Subcutaneous abdominal adipose tissue (tissue), 5 donors: ENCODE results near the gene MTOR.
A peak's percentile ranks its signal among the peaks of the same experiment; 100 is the strongest.
"Not testable (repeated sequence)": the region's sequence is repeated elsewhere in the genome, so short reads cannot be mapped to it uniquely, and the experiment has no call there.

Source experiments
- H3K27ac ChIP-seq: one replicate; pipeline ENCODE4 v1.7.0; 2013; ENCODE audit warnings: low read depth, mild to moderate bottlenecking, inconsistent platforms, low read length, moderate library complexity
- H3K27me3 ChIP-seq, 5 donors: one replicate each; pipeline ENCODE4 v1.7.0; 2013; ENCODE audit warnings: low read length in 5 of 5, inconsistent platforms in 1 of 5; ENCODE audit not compliant: control insufficient read depth in 5 of 5, insufficient read depth in 4 of 5
- H3K36me3 ChIP-seq, 5 donors: one replicate each; pipeline ENCODE4 v1.7.0; 2013; ENCODE audit warnings: low read length in 5 of 5; ENCODE audit not compliant: control insufficient read depth in 5 of 5, insufficient read depth in 5 of 5
- H3K4me1 ChIP-seq, 5 donors: one replicate each; pipeline ENCODE4 v1.7.0; 2013; ENCODE audit warnings: low read length in 5 of 5, mild to moderate bottlenecking in 3 of 5, moderate library complexity in 1 of 5; ENCODE audit not compliant: control insufficient read depth in 5 of 5, insufficient read depth in 5 of 5
- H3K4me3 ChIP-seq, 5 donors: one replicate each; pipeline ENCODE4 v1.7.0; 2013; ENCODE audit warnings: low read length in 5 of 5, low read depth in 1 of 5
- H3K9ac ChIP-seq, 5 donors: one replicate each; pipeline ENCODE4 v1.7.0; 2013; ENCODE audit warnings: low read length in 5 of 5, mild to moderate bottlenecking in 4 of 5, moderate library complexity in 3 of 5
- H3K9me3 ChIP-seq, 5 donors: one replicate each; pipeline ENCODE4 v1.7.0; 2013; ENCODE audit warnings: low read length in 5 of 5; ENCODE audit not compliant: control insufficient read depth in 5 of 5
- donor health status: healthy.
- donor health status: healthy.
- donor health status: healthy.
- donor health status: healthy.
- donor health status: healthy.

Gene MTOR

DNA sequence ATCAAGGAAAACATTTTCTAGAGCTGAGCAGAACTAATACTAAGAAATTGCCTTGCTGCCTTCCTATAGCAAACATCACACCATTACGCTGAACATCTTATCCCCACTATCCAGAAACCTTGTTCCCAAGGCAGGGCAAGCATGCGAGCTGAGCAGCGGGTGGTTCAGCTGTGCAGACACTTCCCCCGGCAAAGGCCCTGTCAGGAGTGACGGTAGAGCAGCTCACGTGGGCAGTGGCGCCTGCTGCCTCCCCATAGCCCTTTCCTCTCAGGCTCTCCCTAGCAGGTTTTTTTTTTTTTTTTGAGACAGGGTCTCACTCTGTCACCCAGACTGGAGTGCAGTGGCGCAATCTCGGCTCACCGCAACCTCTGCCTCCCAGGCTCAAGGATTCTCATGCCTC, 86.9 kb downstream of the MTOR start:
- H3K36me3 ChIP-seq = peaks cover 4 to 39% (median 6%) of the 10 kb centered on the region in 5 donors

DNA sequence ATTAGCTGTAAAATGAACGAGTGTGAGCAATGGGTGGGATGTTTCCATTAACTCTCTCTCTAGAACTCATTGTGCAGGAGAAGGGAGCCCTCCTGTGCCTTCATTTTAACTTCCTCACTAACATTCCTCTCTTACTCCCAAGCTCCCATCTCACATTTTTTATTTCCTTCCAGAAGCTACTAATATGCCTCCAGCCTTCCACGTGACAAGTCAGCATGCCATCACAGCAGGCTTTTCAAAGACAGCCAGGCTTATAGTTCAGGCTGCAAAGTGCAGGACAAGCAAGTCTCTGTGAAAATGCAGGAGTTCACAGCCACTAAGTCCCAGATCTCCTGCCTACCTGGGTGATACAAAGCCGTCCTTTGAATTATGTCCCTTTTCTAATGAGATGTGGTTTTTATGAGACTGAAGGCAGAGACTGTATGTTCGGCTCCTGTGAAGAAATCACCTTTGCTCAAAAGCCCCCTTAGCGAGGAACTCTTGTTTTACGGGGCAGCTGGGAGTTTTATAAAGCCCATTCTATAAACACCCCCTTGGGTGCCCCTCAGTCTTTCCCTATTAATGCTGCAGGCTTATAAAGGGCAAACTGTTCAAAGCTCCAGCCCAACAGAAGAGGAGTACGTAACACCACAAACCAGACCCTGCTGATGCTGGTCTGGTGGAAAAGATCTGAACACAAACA, 87.9 kb downstream of the MTOR start:
- Histone ChIP-seq H3K36me3 (peaks cover under 1 to 31% (median 7%) of the 10 kb centered on the region in 5 donors), H3K27ac (no peak overlapping the region), H3K4me1 (peaks cover 0 to 16% (median 5%) of the 10 kb centered on the region in 5 donors), H3K27me3 (no peaks in the 10 kb centered on the region), H3K9me3 (no peaks in the 10 kb centered on the region), H3K9ac (no peak overlapping the region), H3K4me3 (no peak overlapping the region)

More for the DNA sequence above, 86.9 kb downstream of the MTOR start:
- Histone ChIP-seq H3K27ac (no peak overlapping the region), H3K9me3 (no peaks in the 10 kb centered on the region), H3K4me3 (no peak overlapping the region), H3K4me1 (peaks cover 0 to 27% (median 10%) of the 10 kb centered on the region in 5 donors), H3K9ac (no peak overlapping the region), H3K27me3 (no peaks in the 10 kb centered on the region)

DNA sequence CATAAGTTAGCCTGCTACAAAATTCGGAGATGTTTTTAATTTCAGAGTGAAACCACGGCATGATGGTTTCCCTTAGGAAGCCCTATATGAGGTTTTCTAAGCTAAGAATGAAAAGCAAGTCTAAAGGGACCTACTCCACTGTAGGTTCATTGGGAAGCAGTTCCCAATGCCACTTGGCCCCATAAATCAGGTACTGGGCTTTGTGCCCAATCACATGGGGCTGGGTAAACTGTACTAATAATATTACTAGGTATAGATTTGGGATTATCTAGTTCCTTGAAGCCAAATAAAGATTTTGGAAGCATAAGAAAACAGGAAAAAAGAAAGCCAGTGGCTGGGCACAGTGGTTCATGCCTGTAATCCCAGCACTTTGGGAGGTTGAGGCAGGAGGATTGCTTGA, 92.2 kb downstream of the MTOR start:
- no peak overlapping the region for H3K4me3 ChIP-seq
- H3K9ac ChIP-seq = no peak overlapping the region
- no peak overlapping the region for H3K27ac ChIP-seq
- no peaks in the 10 kb centered on the region for H3K9me3 ChIP-seq
- H3K36me3 ChIP-seq = peaks cover 0 to 18% (median 5%) of the 10 kb centered on the region in 5 donors
- H3K4me1 ChIP-seq = no peaks in the 10 kb centered on the region
- no peaks in the 10 kb centered on the region for H3K27me3 ChIP-seq

DNA sequence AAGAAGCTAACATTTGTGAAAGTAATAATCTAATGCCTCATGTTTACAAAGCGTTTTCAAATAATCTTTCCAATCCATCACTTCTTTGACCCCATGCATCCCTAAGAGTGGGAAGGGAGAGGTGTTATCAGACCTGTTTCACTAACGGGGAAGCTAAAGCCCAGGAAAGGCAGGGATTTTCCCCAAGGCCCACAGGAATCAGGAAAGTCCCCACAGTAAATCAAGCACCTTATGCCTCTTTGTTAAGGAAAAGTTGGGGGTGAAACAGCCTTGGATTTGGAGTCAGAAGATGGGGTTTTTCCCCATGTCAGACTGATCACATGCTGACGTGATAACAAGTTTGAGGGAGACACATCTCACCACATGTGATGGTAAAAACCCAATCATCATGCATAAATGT, 93.1 kb downstream of the MTOR start:
- Histone ChIP-seq H3K27ac (no peak overlapping the region), H3K4me1 (no peaks in the 10 kb centered on the region), H3K36me3 (peaks cover 0 to 15% (median 5%) of the 10 kb centered on the region in 5 donors), H3K9me3 (no peaks in the 10 kb centered on the region), H3K27me3 (no peaks in the 10 kb centered on the region), H3K4me3 (no peak overlapping the region), H3K9ac (no peak overlapping the region)

DNA sequence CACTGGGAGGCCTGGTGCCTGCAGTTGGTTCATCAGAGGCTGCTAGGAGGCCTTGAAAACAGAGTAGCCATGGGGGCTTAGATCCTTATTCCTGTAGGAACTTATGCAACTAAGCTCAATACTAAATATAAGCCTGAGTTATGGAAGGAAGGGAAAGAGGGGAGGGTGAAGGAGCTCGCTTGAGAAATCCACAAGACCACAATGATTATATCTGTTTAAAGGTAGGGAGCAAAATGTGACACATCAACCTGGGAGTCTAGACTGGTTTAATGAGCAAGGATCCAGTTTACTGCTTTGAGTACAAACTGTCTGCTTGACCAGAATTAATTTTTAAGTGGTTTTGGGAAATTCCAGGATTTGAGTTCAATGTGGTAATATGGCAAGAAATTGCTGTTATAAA, 93.6 kb downstream of the MTOR start:
- H3K36me3 ChIP-seq = peaks cover 0 to 12% (median 5%) of the 10 kb centered on the region in 5 donors
- no peak overlapping the region for H3K4me3 ChIP-seq
- H3K4me1 ChIP-seq = no peaks in the 10 kb centered on the region
- H3K27ac ChIP-seq = no peak overlapping the region
- no peaks in the 10 kb centered on the region for H3K9me3 ChIP-seq
- H3K27me3 ChIP-seq = no peaks in the 10 kb centered on the region
- H3K9ac ChIP-seq = no peak overlapping the region

DNA sequence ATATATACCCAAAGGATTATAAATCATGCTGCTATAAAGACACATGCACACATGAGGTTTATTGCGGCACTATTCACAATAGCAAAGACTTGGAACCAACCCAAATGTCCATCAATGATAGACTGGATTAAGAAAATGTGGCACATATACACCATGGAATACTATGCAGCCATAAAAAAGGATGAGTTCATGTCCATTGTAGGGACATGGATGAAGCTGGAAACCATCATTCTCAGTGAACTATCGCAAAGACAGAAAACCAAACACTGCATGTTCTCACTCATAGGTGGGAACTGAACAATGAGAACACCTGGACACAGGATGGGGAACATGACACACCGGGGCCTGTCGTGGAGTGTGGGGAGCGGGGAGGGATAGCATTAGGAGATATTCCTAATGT, 95.6 kb downstream of the MTOR start:
- not testable (repeated sequence) for H3K9ac ChIP-seq, H3K9me3 ChIP-seq, H3K4me1 ChIP-seq, H3K27me3 ChIP-seq, H3K4me3 ChIP-seq, H3K27ac ChIP-seq
- H3K36me3 ChIP-seq = peaks cover 0 to 12% (median 5%) of the 10 kb centered on the region in 5 donors

DNA sequence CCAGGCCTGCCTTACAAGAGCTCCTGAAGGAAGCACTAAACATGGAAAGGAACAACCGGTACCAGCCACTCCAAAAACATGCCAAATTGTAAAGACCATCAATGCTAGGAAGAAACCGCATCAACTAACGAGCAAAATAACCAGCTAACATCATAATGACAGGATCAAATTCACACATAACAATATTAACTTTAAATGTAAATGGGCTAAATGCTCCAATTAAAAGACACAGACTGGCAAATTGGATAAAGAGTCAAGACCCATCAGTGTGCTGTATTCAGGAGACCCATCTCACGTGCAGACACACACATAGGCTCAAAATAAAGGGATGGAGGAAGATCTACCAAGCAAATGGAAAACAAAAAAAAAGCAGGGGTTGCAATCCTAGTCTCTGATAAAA, 99.6 kb downstream of the MTOR start:
- H3K27me3 ChIP-seq, H3K4me3 ChIP-seq, H3K9me3 ChIP-seq: not testable (repeated sequence)

DNA sequence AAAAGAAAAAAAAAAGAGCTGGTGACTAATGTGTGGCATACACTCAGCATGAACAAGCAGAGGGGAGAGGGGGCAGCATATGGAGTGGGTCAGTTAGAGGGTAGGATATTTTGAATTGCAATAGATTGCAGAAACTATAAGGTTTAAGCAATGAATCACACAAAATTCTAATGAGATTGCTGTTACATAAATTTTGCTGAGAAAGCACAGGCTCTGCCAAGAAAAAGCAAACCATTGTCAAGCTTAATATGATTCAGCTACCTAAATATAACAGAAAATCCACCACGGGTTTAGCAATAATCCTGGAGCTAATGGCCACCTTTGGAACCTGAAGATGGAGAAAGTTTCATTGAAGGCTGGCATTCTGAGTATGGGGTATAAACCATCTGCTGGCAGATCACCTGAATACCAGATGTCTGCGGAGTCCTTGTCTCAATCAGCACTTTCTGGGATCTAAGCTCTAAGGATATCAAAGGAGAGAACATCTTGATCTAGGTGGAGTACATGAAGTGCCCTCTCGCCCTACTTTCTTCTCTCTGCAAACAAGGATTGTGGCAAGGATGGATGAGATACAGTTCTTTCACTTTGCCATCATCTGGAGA, 103.5 kb downstream of the MTOR start:
- H3K4me3 ChIP-seq = no peak overlapping the region
- peak overlapping the region; percentile 82 for H3K27ac ChIP-seq
- H3K27me3 ChIP-seq = no peaks in the 10 kb centered on the region
- H3K4me1 ChIP-seq = peaks cover 8 to 24% (median 22%) of the 10 kb centered on the region in 5 donors
- H3K36me3 ChIP-seq = peaks cover 12 to 31% (median 22%) of the 10 kb centered on the region in 5 donors
- H3K9ac ChIP-seq = no peak overlapping the region
- no peaks in the 10 kb centered on the region for H3K9me3 ChIP-seq

More for the DNA sequence above, 99.6 kb downstream of the MTOR start:
- not testable (repeated sequence) for H3K9ac ChIP-seq, H3K27ac ChIP-seq
- peaks cover 0 to 16% (median 5%) of the 10 kb centered on the region in 5 donors for H3K36me3 ChIP-seq
- H3K4me1 ChIP-seq = peaks cover 2 to 15% (median 14%) of the 10 kb centered on the region in 5 donors

DNA sequence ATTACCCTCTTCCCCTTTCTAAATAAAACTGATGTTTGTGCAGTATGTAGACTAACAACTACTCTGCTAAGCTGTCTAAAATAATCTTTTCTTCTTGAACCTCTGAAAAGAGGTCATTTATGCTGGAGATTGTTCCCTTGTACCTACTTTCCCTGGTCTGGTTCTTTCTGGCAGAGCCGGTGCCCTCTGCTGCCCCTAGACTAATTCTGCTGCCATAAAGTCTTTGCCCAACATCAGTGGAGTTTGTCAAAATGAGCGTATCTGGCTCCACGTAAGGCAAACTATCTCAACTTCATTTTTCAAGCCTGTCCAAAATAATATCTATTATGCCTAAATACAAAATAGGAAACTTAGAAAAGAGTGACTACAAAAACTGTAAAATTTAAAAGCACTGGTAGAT, 104.1 kb downstream of the MTOR start:
- peak overlapping the region in 4 of 5 donors; percentile 32 to 66 (median 49) for H3K9ac ChIP-seq
- peaks cover 12 to 35% (median 22%) of the 10 kb centered on the region in 5 donors for H3K36me3 ChIP-seq
- no peaks in the 10 kb centered on the region for H3K27me3 ChIP-seq
- no peak overlapping the region for H3K4me3 ChIP-seq
- H3K9me3 ChIP-seq = no peaks in the 10 kb centered on the region
- H3K27ac ChIP-seq = peak overlapping the region; percentile 82
- peaks cover 8 to 24% (median 22%) of the 10 kb centered on the region in 5 donors for H3K4me1 ChIP-seq

DNA sequence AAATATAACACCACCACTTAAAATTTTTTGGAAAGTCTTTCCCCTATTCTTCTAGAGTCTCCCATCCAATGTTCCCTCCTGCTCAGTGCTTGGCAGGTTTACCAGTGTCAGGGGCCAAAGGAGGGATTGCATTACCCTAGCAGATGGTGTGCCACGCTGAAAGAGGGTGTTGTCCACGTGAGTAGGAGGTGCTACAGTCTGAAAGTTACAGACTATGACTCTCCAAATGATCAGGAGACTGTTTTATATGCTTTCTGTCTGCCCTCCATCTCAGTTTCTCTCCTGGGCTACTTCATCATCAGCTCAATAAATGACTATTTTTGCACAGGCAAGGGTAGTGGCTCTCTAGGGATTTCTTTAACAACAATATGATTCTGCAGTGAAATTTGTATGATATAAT, 104.5 kb downstream of the MTOR start:
- Histone ChIP-seq H3K27me3 (no peaks in the 10 kb centered on the region), H3K9ac (peak overlapping the region; percentile 14 to 66 (median 47)), H3K27ac (peak overlapping the region; percentile 82), H3K4me1 (peaks cover 8 to 24% (median 22%) of the 10 kb centered on the region in 5 donors), H3K36me3 (peaks cover 14 to 39% (median 25%) of the 10 kb centered on the region in 5 donors), H3K4me3 (no peak overlapping the region), H3K9me3 (no peaks in the 10 kb centered on the region)
